Measurements from ENCODE around the gene CERS2. TPM values are rescaled to one million over a fixed set of nuclear protein-coding genes. Genes with fewer than 3 reads are reported as not detected.
A peak's percentile ranks its signal among the peaks of the same experiment; 100 is the strongest.

CERS2 gene
- total and polyA plus RNA-seq, 8 donors: 213 to 359 (median 260) TPM

GRCh38 chr1:151008244-151009205 is 33.9 kb upstream of the CERS2 start, which contains the start of gene PRUNE1:
Gene PRUNE1, plus strand, starts transcription at chr1:151008449. Its CDS starts 184 bp downstream, at chr1:151008633.
- DNase-seq (peak; percentile 97 to 99 (median 98)), ATAC-seq (peak; percentile 90)
- TF ChIP-seq, protein P1, sequence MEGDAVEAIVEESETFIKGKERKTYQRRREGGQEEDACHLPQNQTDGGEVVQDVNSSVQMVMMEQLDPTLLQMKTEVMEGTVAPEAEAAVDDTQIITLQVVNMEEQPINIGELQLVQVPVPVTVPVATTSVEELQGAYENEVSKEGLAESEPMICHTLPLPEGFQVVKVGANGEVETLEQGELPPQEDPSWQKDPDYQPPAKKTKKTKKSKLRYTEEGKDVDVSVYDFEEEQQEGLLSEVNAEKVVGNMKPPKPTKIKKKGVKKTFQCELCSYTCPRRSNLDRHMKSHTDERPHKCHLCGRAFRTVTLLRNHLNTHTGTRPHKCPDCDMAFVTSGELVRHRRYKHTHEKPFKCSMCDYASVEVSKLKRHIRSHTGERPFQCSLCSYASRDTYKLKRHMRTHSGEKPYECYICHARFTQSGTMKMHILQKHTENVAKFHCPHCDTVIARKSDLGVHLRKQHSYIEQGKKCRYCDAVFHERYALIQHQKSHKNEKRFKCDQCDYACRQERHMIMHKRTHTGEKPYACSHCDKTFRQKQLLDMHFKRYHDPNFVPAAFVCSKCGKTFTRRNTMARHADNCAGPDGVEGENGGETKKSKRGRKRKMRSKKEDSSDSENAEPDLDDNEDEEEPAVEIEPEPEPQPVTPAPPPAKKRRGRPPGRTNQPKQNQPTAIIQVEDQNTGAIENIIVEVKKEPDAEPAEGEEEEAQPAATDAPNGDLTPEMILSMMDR (IDR thresholded peaks at IDR 0.05): peak in 1 of 2 donors; percentile 25
- H3K36me3 ChIP-seq: no peaks in the 10 kb centered on the region
- H3K27me3 ChIP-seq: no peaks in the 10 kb centered on the region
- H3K9me3 ChIP-seq: no peaks in the 10 kb centered on the region
- intact Hi-C loops (cut with DNase I): no loop called here
- H3K27ac ChIP-seq: peak within 1 kb of the TSS; percentile 94 to 96
- H3K4me3 ChIP-seq: peak within 1 kb of the TSS; percentile 65 to 66
- H3K4me1 ChIP-seq: peaks cover 47 to 74% of the 10 kb centered on the region in 2 donors

DNA sequence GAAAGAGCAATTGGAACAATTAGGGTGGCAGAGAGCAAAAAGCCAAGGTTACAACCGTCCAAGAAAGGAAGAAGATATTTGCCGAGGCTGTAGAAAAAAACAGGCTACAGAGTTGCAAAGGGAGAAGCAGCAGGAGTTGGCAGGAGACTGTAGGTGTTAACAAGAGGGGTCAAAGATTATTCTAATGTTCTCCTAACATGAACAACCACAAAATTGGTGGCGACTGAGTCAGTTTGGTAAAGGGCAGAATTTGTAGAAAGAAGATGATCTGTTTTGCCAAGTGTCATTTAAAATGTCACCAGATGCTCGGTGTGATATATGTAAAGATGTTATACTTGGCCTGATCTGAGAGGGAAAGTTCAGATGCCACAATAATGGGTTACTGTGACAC is 33.2 kb upstream of the CERS2 start:
- peak overlapping the region; percentile 94 to 96 for H3K27ac ChIP-seq
- DNase-seq (no peak), ATAC-seq (no peak)
- H3K4me3 ChIP-seq: peak overlapping the region; percentile 65 to 66
- H3K27me3 ChIP-seq: no peaks in the 10 kb centered on the region
- H3K4me1 ChIP-seq: peaks cover 47 to 76% of the 10 kb centered on the region in 2 donors
- no peaks in the 10 kb centered on the region for H3K9me3 ChIP-seq
- intact Hi-C loops (cut with DNase I): no loop called here
- H3K36me3 ChIP-seq: no peaks in the 10 kb centered on the region
- TF ChIP-seq, protein P1 (IDR thresholded peaks at IDR 0.05): no peak

GRCh38 chr1:151006327-151007052 is 31.9 kb upstream of the CERS2 start, which contains the start of gene MINDY1:
Gene MINDY1, minus strand, starts transcription at chr1:151006902. Its CDS starts 4,285 bp downstream, at chr1:151002617.
- ATAC-seq (peak; percentile 66), DNase-seq (peak; percentile 72 to 88 (median 78))
- no peaks in the 10 kb centered on the region for H3K27me3 ChIP-seq
- H3K4me3 ChIP-seq: peak within 1 kb of the TSS; percentile 58
- peak within 1 kb of the TSS; percentile 94 to 96 for H3K27ac ChIP-seq
- intact Hi-C loops (cut with DNase I): no loop called here
- TF ChIP-seq, protein P1 (IDR thresholded peaks at IDR 0.05): peak; percentile 27 to 38
- no peaks in the 10 kb centered on the region for H3K9me3 ChIP-seq
- peaks cover 40 to 87% of the 10 kb centered on the region in 2 donors for H3K4me1 ChIP-seq
- no peaks in the 10 kb centered on the region for H3K36me3 ChIP-seq

DNA sequence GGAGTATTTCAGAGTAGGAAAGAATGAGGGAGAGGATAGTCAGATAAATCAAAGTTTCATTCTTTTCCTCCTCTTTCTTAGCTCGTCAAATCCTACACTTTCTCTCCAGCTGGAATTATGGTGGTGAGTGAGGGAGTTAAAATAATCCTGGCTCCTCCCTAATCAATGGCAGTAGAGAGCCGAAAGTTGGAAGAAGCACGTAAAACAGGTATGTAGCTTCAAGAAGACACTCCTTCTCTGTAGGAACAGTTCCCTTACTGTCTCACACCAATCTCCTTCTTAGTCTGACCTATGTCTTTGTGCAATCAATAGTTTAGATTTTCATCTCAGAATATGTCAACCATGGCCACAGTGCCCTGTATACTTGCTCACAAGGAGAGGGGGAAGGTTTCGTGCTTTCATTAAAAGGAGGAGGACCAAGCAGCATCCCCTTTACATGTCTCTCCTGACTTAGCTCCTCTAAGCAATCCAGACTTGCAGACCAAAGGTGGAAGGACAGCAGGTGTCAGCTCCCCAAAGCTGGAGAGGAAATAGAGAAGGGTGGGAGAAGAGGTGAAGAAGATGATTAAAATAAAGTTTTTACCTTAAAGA is 31.2 kb upstream of the CERS2 start:
- intact Hi-C loops (cut with DNase I): no loop called here
- Histone ChIP-seq H3K27me3 (no peaks in the 10 kb centered on the region), H3K9me3 (no peaks in the 10 kb centered on the region), H3K4me3 (peak overlapping the region; percentile 58), H3K27ac (peak overlapping the region; percentile 94 to 96), H3K36me3 (no peaks in the 10 kb centered on the region), H3K4me1 (peaks cover 38 to 87% of the 10 kb centered on the region in 2 donors)
- TF ChIP-seq, protein P1 (IDR thresholded peaks at IDR 0.05): no peak
- DNase-seq (no peak), ATAC-seq (no peak)

Measured in left lung (tissue), 10 donors.